Measurements from ENCODE around the gene FGF7. TPM values are rescaled to one million over a fixed set of nuclear protein-coding genes. Genes with fewer than 3 reads are reported as not detected.

Gene FGF7
- total and polyA plus RNA-seq, 2 of the 8 experiments (the other 6 are each of a cell fraction or from before 2014, with no cell fraction given) = not detected

DNA sequence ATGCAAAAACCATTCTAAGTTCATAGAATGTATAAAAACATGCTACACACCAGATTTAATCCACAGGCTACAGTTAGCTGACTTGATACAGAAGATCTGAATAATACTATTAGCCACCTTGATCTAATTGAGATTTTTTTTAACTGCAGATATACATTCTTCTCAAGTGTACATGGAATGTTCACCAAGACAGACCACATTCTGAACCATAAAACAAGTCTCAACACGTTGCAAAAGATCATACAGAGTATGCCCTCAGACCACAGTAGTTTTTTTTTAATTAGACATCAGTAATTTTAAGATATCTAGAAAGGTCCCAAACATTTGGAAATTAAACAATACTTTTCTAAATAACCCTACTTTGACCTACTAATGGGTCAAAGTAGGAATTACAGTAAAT is 83.3 kb downstream of the FGF7 start:
- H3K79me2 ChIP-seq (ENCODE audit: control insufficient read depth in 1 of 2, insufficient read depth in 2 of 2, low read length in 2 of 2) = no peaks in the 10 kb centered on the region
- no peak overlapping the region for H3K9ac ChIP-seq (replicated peaks in 1 of 4; ENCODE audit: extremely low read depth in 1 of 4, low read depth in 3 of 4, low read length in 3 of 4)
- TF ChIP-seq CREB1 (IDR thresholded peaks at IDR 0.05) = no peak
- no peak overlapping the region for H2BK5ac ChIP-seq (ENCODE audit: low read depth, low read length)
- 81% methylated on average over 1 of the region's 1 CpG; no CpG with 5 or more reads in 1 of the 2 experiments for WGBS, 2 experiments (ENCODE audit: extremely low coverage in 1 of 2, insufficient coverage in 1 of 2, insufficient read length in 1 of 2, insufficient replicate concordance in 2 of 2, low coverage in 1 of 2, low lambda C conversion rate in 2 of 2, missing lambda C conversion rate in 1 of 2)
- no peak overlapping the region for H2BK20ac ChIP-seq (ENCODE audit: low read length)
- H3K4me1 ChIP-seq (replicated peaks in 1 of 4; ENCODE audit: control insufficient read depth in 3 of 4, insufficient read depth in 4 of 4, low read length in 3 of 4) = no peaks in the 10 kb centered on the region
- peaks cover 14 to 15% of the 10 kb centered on the region in 2 experiments for H3K9me3 ChIP-seq (ENCODE audit: insufficient read depth in 2 of 2, low read depth in 1 of 2, low read length in 1 of 2)
- H3K14ac ChIP-seq (ENCODE audit: insufficient read length) = no peak overlapping the region
- no peak overlapping the region for H3K23ac ChIP-seq (ENCODE audit: insufficient read length)
- no peak overlapping the region for H4K5ac ChIP-seq (ENCODE audit: insufficient read length, low read depth, low read length)
- no peak overlapping the region for H2BK15ac ChIP-seq (ENCODE audit: low read length)
- no peak overlapping the region for H3K4ac ChIP-seq (replicated peaks; ENCODE audit: insufficient read length, low read depth, low read length)
- no peak overlapping the region for H2AFZ ChIP-seq (ENCODE audit: low read length)
- H3K4me3 ChIP-seq (ENCODE audit: extremely low read depth in 1 of 4, insufficient read depth in 2 of 4, low read depth in 3 of 4, low read length in 4 of 4) = no peak overlapping the region
- no peak overlapping the region for H3K27ac ChIP-seq (ENCODE audit: low read depth, low read length)
- no peak overlapping the region for H4K8ac ChIP-seq (ENCODE audit: extremely low read depth, insufficient read depth, low read length)
- H2BK120ac ChIP-seq (replicated peaks; ENCODE audit: low read depth, low read length) = no peak overlapping the region
- CTCF ChIA-PET (ENCODE audit: partially characterized antibody) = no interaction called here
- H2BK12ac ChIP-seq (ENCODE audit: low read depth, low read length) = no peak overlapping the region
- H3K4me2 ChIP-seq (ENCODE audit: insufficient read depth in 1 of 2, low read depth in 2 of 2, low read length in 2 of 2) = no peak overlapping the region
- no peak overlapping the region for H3K56ac ChIP-seq (replicated peaks; ENCODE audit: insufficient read length, low read depth, low read length)
- H3K36me3 ChIP-seq (ENCODE audit: control insufficient read depth in 2 of 4, insufficient read depth in 4 of 4, low read length in 3 of 4) = no peaks in the 10 kb centered on the region; a peak in 1 of 8 replicates
- H4K91ac ChIP-seq (replicated peaks; ENCODE audit: insufficient read length, low read length) = no peak overlapping the region
- H4K20me1 ChIP-seq (replicated peaks in 1 of 2; ENCODE audit: control insufficient read depth in 1 of 2, insufficient read depth in 2 of 2, low read length in 2 of 2) = no peaks in the 10 kb centered on the region
- POLR2A ChIA-PET (ENCODE audit: partially characterized antibody) = no interaction called here
- H3K79me1 ChIP-seq (ENCODE audit: low read depth, low read length) = no peaks in the 10 kb centered on the region
- FAIRE-seq = no peak
- no peak overlapping the region for H3K18ac ChIP-seq (ENCODE audit: extremely low read depth, low read length)
- no peaks in the 10 kb centered on the region for H3K23me2 ChIP-seq (ENCODE audit: low read depth, low read length)
- DNase-seq (ENCODE audit: low read depth in 1 of 2, low spot score in 2 of 2) = no peak
- no peaks in the 10 kb centered on the region for H3K27me3 ChIP-seq (replicated peaks in 1 of 4; ENCODE audit: control insufficient read depth in 3 of 4, extremely low read depth in 1 of 4, insufficient read depth in 3 of 4, low read length in 3 of 4)
- H2AK5ac ChIP-seq (ENCODE audit: low read depth, low read length) = no peak overlapping the region

Measured in H1 (cell line).